ENCODE measurements around the gene TSPAN5. TPM values are rescaled to one million over a fixed set of nuclear protein-coding genes. Genes with fewer than 3 reads are reported as not detected.

TSPAN5 gene
- total RNA-seq, 1 donor from 2014 or later, result 61.4 TPM

- no peak for DNase-seq (ENCODE audit: low read depth)
- Histone ChIP-seq H3K4me2 (ENCODE audit: low read length) (peak overlapping the region; percentile 14), H3K4me3 (ENCODE audit: insufficient read depth, low read depth, low read length) (no peak overlapping the region), H3K36me3 (ENCODE audit: insufficient read depth, low read length) (no peaks in the 10 kb centered on the region), H3K4me1 (ENCODE audit: insufficient read depth, low read length) (peaks cover 84% of the 10 kb centered on the region), H3K9ac (ENCODE audit: low read length) (peak overlapping the region; percentile 79), H2AFZ (ENCODE audit: low read depth, low read length) (no peak overlapping the region), H3K27me3 (ENCODE audit: insufficient read depth, low read length) (no peaks in the 10 kb centered on the region), H3K27ac (ENCODE audit: low read depth, low read length) (peak overlapping the region; percentile 97), H3K9me3 (ENCODE audit: insufficient read depth, low read depth, low read length) (no peaks in the 10 kb centered on the region), H3K79me2 (ENCODE audit: insufficient read depth, low read length) (peaks cover 79% of the 10 kb centered on the region), H4K20me1 (ENCODE audit: insufficient read depth, low read length) (no peaks in the 10 kb centered on the region)
- H3K36me3 Mint-ChIP-seq (ENCODE audit: low read depth, unreplicated experiment), result no peaks in the 10 kb centered on the region
- TF ChIP-seq EZH2 (IDR thresholded peaks at IDR 0.05; ENCODE audit: insufficient read depth, low read length) (no peak), CTCF (IDR thresholded peaks at IDR 0.05; ENCODE audit: insufficient read depth, low read depth, low read length) (no peak)
- FAIRE-seq, result no peak
- no peak overlapping the region for H3K4me3 Mint-ChIP-seq (ENCODE audit: unreplicated experiment)
- H3K27me3 Mint-ChIP-seq (ENCODE audit: low read depth, unreplicated experiment), result no peaks in the 10 kb centered on the region
- H3K27ac Mint-ChIP-seq (ENCODE audit: unreplicated experiment), result peak overlapping the region; percentile 97
- H3K9me3 Mint-ChIP-seq (ENCODE audit: unreplicated experiment), result no peaks in the 10 kb centered on the region
- H3K4me1 Mint-ChIP-seq (ENCODE audit: low read depth, unreplicated experiment), result peaks cover 88% of the 10 kb centered on the region
Measured at GRCh38 chr4:98521486-98521885, 136.9 kb downstream of the TSPAN5 start.

GRCh38 chr4:98519268-98519977 lies 139.0 kb downstream of the TSPAN5 start:
- DNase-seq (ENCODE audit: low read depth), result peak; percentile 94
- Mint-ChIP-seq H3K9me3 (ENCODE audit: unreplicated experiment) (no peaks in the 10 kb centered on the region), H3K4me3 (ENCODE audit: unreplicated experiment) (peak overlapping the region; percentile 1), H3K4me1 (ENCODE audit: low read depth, unreplicated experiment) (peaks cover 89% of the 10 kb centered on the region), H3K27ac (ENCODE audit: unreplicated experiment) (peak overlapping the region; percentile 99), H3K36me3 (ENCODE audit: low read depth, unreplicated experiment) (no peaks in the 10 kb centered on the region), H3K27me3 (ENCODE audit: low read depth, unreplicated experiment) (no peaks in the 10 kb centered on the region)
- Histone ChIP-seq H2AFZ (ENCODE audit: low read depth, low read length) (no peak overlapping the region), H3K27ac (ENCODE audit: low read depth, low read length) (peak overlapping the region; percentile 97), H3K4me1 (ENCODE audit: insufficient read depth, low read length) (peaks cover 94% of the 10 kb centered on the region), H3K27me3 (ENCODE audit: insufficient read depth, low read length) (no peaks in the 10 kb centered on the region), H3K79me2 (ENCODE audit: insufficient read depth, low read length) (peaks cover 74% of the 10 kb centered on the region), H4K20me1 (ENCODE audit: insufficient read depth, low read length) (no peaks in the 10 kb centered on the region), H3K9ac (ENCODE audit: low read length) (peak overlapping the region; percentile 83), H3K4me2 (ENCODE audit: low read length) (peak overlapping the region; percentile 66), H3K9me3 (ENCODE audit: insufficient read depth, low read depth, low read length) (no peaks in the 10 kb centered on the region), H3K4me3 (ENCODE audit: insufficient read depth, low read depth, low read length) (peak overlapping the region; percentile 2), H3K36me3 (ENCODE audit: insufficient read depth, low read length) (no peaks in the 10 kb centered on the region)
- no peak for FAIRE-seq
- TF ChIP-seq EZH2 (IDR thresholded peaks at IDR 0.05; ENCODE audit: insufficient read depth, low read length) (no peak), CTCF (IDR thresholded peaks at IDR 0.05; ENCODE audit: insufficient read depth, low read depth, low read length) (no peak)
